ENCODE results near the gene IFT22.

DNA sequence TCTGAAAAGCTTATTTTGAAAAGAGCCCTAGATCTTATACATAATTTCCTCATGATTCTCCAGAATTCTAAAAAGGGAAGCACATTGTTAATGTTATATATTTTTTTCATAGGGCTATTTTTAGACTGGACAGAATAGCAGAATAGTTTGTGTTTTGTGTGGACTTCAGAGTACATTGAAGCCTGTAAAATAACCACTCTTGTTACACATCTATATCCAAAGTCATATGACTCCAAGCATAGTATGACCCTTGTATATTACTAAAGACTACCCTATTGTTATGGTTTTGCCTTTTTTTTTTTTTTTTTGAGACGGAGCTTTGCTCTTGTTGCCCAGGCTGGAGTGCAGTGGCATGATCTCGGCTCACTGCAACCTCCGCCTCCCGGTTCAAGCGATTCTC is 50.6 kb downstream of the IFT22 start:
- TF ChIP-seq, protein P1, sequence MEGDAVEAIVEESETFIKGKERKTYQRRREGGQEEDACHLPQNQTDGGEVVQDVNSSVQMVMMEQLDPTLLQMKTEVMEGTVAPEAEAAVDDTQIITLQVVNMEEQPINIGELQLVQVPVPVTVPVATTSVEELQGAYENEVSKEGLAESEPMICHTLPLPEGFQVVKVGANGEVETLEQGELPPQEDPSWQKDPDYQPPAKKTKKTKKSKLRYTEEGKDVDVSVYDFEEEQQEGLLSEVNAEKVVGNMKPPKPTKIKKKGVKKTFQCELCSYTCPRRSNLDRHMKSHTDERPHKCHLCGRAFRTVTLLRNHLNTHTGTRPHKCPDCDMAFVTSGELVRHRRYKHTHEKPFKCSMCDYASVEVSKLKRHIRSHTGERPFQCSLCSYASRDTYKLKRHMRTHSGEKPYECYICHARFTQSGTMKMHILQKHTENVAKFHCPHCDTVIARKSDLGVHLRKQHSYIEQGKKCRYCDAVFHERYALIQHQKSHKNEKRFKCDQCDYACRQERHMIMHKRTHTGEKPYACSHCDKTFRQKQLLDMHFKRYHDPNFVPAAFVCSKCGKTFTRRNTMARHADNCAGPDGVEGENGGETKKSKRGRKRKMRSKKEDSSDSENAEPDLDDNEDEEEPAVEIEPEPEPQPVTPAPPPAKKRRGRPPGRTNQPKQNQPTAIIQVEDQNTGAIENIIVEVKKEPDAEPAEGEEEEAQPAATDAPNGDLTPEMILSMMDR (IDR thresholded peaks at IDR 0.05), result no peak
- TF ChIP-seq EZH2 (IDR thresholded peaks at IDR 0.05), result no peak
- no peak for TF ChIP-seq EZH2phosphoT487 (IDR thresholded peaks at IDR 0.05)

All from neural progenitor cell (in vitro differentiated cells).